Activated gamma-delta T cell treated with anti-CD3 and anti-CD28 coated beads, Interleukin-2, amount 50 U/mL, for 16 hours (primary cell): ENCODE measurements around the gene NCAPG2.

ENCODE experiments used
- DNase-seq: peaks from one replicate; pipeline ENCODE4 v3.0.0-alpha.2; 2020; ENCODE audit warnings: low read depth

The NCAPG2 gene

DNA sequence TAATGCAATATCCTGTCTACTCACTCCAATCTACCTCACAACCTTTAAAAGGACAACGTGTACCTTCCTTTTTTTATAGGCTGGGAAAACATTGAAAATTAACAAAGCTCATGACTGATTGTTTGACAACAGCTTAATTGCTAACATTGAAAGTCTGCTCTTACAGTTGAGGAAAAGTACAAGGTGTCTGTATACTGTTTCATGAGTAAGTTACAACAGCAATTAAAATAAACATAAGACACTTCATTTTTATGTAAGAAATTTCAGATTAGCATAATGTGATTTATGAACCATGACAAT lies 28.6 kb upstream of the NCAPG2 start:
- DNase-seq: no peak

- DNase-seq: no peak
Observed at GRCh38 chr7:158732494-158733219, 28.1 kb upstream of the NCAPG2 start.

DNA sequence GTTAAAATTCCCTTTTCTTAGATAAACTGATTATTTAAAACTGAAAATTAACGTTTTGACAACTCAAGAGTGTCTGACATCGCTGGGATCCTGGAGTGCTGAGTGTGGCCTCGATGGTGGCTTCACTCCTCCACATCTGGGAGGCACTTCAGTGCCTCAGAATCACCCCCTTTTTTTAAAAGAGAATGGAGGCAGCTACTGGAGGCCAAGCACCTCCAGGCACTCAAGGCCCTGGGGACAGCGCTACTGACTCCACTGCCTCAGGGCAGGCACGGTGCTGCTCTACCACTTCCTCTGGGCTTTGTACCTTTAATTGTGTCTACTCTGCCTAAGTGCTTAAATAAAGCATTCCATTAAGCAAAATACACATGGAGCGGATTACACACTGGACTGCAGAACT lies 27.2 kb upstream of the NCAPG2 start:
- DNase-seq: no peak

- no peak for DNase-seq
Observed at GRCh38 chr7:158730383-158731346, 26.1 kb upstream of the NCAPG2 start.

- DNase-seq: no peak
Observed at GRCh38 chr7:158729646-158730382, 25.2 kb upstream of the NCAPG2 start.

GRCh38 chr7:158728911-158729645 lies 24.5 kb upstream of the NCAPG2 start:
- no peak for DNase-seq

- no peak for DNase-seq
Observed at GRCh38 chr7:158727690-158728089, 23.1 kb upstream of the NCAPG2 start.

DNA sequence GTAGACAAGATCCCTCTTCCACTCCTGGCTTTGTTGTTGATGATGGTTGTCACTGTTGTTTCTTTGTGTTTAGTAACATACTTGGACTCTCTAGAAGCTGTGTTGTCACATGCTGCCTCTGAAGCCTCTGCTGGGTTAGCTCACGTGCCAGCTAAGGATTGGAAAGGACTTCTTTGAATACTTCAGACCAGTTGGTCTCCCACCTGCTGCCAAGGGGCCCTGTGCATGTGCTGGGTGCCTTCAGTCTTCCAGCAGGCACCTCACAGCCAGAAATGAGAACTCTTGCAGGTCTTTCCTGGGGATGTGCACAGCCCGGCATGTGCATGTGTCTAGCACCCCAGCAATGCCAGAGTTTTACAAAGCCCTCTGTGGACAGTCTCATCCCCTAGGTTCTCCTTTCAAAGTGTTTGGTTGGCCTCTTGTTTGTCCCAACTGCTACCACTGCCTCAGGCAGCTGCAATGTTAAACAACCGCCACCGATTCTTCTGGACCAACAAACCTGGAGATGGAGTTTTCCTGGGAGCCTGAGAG lies 21.7 kb upstream of the NCAPG2 start:
- DNase-seq: no peak

DNA sequence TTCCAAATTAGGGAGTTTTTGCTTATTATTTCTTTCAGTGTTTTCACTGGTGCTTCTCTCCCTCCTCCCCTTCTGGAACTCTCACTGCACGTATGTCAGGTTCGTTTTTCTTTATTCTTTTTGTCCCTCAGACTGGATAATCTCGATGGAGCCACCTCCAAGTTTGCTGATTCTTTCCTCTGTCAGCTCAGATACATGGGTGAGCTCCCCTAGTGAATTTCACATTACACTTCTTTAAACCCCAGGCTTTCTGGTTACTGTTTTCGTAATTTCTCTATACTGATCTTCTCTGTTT lies 20.8 kb upstream of the NCAPG2 start:
- DNase-seq: no peak

- no peak for DNase-seq
Observed at GRCh38 chr7:158724658-158725505, 20.3 kb upstream of the NCAPG2 start.

DNA sequence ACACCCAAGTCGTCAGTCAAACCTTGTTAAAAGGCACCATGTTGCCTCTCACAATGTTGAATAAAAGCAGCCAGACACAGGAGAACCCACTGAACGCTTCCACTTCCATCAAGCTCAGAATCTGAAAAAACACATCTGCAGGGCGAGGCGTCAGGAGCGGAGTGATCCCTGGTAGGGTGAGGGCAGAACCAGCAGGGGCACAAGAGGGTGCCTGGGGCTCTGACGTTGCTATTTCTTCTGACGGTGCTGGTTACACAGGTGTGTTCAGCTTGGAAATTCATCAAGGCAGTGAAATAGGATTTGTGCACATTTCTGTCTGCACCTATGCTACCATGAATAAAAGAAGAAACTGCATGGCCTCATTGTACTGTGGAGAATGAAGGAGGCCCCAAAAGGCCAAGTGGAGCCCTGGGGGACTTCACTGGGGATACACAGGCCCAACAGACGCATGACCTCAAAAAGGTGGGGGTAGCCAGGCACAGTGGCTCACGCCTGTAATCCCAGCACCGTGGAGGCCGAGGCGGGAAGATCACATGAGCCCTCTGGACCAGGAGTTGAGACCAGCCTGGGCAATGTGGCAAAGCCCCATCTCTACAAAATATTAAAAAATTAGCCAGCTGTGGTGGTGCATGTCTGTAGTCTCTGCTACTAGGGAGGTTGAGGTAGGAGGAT lies 19.2 kb upstream of the NCAPG2 start:
- DNase-seq: no peak

- no peak for DNase-seq
Observed at GRCh38 chr7:158723266-158723665, 18.7 kb upstream of the NCAPG2 start.

DNA sequence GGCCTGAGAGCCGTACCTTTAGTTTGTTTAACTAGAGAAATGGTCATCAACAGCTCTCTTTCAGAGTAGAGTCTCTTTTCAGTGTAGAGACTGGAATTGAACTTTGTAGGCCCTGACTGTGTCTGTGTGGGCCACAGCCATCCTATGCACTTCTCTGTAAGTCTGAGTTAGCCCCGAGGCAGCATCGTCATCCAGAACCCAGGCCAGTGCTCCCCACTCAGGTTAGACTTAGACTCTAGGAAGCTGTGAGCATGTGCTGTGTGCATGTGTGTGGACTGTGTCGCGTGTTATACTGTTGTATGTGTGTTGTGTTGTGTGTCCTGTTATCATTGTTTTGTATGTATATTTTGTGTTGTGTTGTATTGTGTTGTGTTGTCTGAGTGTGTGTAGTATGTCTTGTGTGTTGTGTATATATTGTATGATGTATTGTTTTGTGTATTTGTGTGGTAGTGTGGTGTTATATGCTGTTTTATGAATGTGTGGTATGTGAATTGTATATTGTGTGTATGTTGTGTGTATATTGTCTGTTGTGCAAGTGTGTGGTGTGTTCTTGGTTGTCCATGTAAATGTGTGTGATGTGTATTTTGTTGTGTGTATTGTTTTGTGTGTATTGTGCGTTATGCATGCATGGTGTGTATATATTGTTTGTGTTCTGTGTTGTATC lies 18.1 kb upstream of the NCAPG2 start:
- DNase-seq: no peak

DNA sequence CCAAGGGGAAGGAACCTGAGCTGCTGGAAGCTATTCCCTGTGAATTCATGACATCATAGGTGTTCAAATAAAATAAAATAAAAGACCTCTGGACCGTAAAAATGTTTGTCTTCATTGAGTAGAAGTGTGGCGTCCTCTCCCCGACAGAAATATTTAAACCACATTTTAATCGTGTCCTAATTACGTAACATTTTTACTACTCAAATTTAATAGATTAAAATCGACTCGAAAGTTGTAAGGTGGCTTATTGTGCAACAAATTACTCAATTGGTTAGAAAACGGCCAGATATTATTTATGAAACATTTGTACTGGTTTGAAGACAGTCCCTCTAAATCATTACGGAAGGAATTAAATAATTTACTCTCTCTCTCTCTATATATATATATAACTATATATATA lies 15.5 kb upstream of the NCAPG2 start:
- no peak for DNase-seq

GRCh38 chr7:158716802-158717201 lies 12.2 kb upstream of the NCAPG2 start:
- no peak for DNase-seq

DNA sequence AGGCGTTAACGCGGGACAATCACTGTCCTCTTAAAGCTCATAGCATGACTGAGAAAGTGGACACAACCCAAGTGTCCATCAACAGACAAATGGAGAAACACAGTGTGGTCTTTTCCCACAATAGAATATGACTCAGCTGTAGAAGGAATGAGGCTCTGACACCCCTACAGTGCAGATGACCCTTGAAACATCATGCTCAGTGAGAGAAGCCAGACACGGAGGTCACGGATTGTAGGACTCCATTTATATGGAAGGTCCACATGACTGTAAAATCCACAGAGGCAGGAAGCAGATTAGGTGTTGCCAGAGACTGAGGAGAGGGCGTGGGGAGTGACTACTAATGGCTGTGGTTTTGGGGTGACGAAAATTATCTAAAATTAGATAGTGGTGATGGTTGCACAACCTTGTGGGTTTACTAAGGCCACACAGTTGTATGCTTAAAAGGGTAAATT lies 6.1 kb upstream of the NCAPG2 start:
- DNase-seq: no peak

DNA sequence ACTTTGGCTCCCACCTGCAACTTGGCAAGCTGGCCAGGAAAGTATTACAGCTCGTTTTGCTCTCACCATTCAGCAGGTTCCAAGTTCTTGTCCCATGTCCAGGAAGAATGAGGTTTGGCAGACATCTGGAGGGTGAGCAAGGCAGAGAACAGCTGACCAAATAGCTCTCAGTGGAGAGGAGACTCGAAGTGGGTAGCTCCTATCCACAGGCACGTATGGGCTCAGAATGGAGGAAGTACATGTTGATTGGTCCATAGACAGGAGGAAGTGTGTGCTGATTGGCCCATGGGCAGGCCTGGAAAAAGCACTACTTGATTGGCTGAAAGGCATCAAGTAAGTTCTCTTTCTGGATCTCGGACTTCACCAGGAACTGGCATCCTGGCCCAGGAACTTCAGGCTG lies 3.0 kb upstream of the NCAPG2 start:
- no peak for DNase-seq

DNA sequence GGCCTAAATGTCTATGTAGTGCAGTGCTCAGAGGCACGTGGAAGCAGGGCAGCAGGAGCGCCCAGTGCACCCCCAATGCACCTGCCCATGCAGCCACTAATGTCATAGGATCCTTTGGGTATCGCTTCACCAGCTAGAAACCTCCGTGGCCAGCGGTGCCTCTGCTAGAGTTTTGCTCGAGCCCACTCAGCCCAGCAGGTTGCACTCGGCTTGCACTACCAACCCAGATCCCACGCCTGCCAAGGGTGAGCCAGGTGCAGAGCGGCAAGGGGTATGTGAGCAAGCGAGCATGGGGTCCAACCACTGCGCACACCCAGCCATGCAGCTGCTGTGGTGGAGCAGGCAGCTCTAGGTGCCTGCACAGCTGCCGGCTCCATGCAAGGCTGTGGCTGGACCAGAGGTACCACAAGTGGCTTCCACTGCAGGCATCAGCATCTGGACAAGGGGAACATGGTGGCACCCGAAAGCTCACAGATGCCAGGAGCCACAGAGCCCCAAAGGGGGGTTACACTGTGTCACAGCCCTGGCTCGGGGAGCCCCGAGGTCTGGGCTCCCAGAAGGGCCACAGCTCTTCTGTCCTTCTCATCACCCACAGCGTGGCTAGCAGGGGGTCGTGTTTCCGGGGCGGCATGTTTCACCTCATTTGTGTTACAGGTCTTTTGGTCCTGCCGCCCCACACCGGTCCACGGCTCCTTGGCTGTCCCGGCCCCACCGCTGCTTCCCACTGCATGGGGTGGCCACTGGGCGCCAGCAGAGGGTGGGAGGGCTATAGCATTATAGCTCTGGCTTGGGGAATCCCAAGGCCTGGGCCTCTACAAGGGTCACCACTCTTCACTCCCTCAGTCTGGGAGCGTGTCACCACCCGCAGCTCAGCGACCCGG lies 2.3 kb upstream of the NCAPG2 start:
- no peak for DNase-seq

- DNase-seq: no peak
Observed at GRCh38 chr7:158706273-158706704, 1.7 kb upstream of the NCAPG2 start.
